H1 (cell line): Measurements from ENCODE around the gene ADAMTS1. TPM values are rescaled to one million over a fixed set of nuclear protein-coding genes. Genes with fewer than 3 reads are reported as not detected.

Experiments used
- CTCF ChIA-PET: fragments of 300-600 bp; sonication (Branson Sonifier 250); formaldehyde crosslinking; loops from one replicate; lab custom pipeline; 2021; ENCODE audit not compliant: partially characterized antibody; lab: Charles Lee
- POLR2A ChIA-PET: fragments of 300-600 bp; sonication (Branson Sonifier 250); formaldehyde crosslinking; loops from one replicate; lab custom pipeline; 2021; ENCODE audit warnings: inconsistent platforms; ENCODE audit not compliant: partially characterized antibody; lab: Charles Lee
- DNase-seq, 2 experiments: peaks; one replicate each; pipeline versions ENCODE4 v3.0.0 to v3.0.0-alpha.2; 2010 to 2022; ENCODE audit warnings: low spot score in 2 of 2, low read depth in 1 of 2, mixed read lengths in 1 of 2
- FAIRE-seq: peaks from 2 replicates; lab custom pipeline; 2011; peaks lifted over from hg19 to GRCh38; lab: Jason Lieb, UNC
- H2AFZ ChIP-seq: 2 replicates; pipeline ENCODE4 v1.8.1; 2012; ENCODE audit warnings: low read length, inconsistent platforms
- H2AK5ac ChIP-seq: 2 replicates; pipeline ENCODE4 v1.6.1; 2013; ENCODE audit warnings: low read depth, low read length
- H2BK120ac ChIP-seq: replicated peaks from 2 replicates; pipeline ENCODE3; 2013; ENCODE audit warnings: low read depth, low read length, inconsistent platforms
- H2BK12ac ChIP-seq: 2 replicates; pipeline ENCODE4 v1.6.1; 2013; ENCODE audit warnings: low read depth, low read length
- H2BK15ac ChIP-seq: 2 replicates; pipeline ENCODE4 v1.6.1; 2013; ENCODE audit warnings: low read length
- H2BK20ac ChIP-seq: 2 replicates; pipeline ENCODE4 v1.6.1; 2013; ENCODE audit warnings: low read length
- H2BK5ac ChIP-seq: 2 replicates; pipeline ENCODE4 v1.6.1; 2013; ENCODE audit warnings: low read depth, low read length
- H3K14ac ChIP-seq: 2 replicates; pipeline ENCODE4 v1.6.1; 2013; ENCODE audit warnings: inconsistent platforms; ENCODE audit not compliant: insufficient read length
- H3K18ac ChIP-seq: 2 replicates; pipeline ENCODE4 v1.6.1; 2013; ENCODE audit warnings: low read length; ENCODE audit errors: extremely low read depth
- H3K23ac ChIP-seq: 2 replicates; pipeline ENCODE4 v1.6.1; 2013; ENCODE audit warnings: inconsistent platforms; ENCODE audit not compliant: insufficient read length
- H3K23me2 ChIP-seq: 2 replicates; pipeline ENCODE4 v1.6.1; 2013; ENCODE audit warnings: low read depth, low read length
- H3K27ac ChIP-seq: 2 replicates; pipeline ENCODE4 v1.6.1; 2011; ENCODE audit warnings: low read depth, low read length, inconsistent platforms
- H3K27me3 ChIP-seq, 4 experiments: replicated peaks in 1 of 4; 1 replicate in 1 of 4; 2 replicates in 3 of 4; pipeline versions ENCODE4 v1.6.1 to v1.8.1; 2011 to 2013; ENCODE audit warnings: low read length in 3 of 4, mild to moderate bottlenecking in 3 of 4, inconsistent platforms in 2 of 4, mixed read lengths in 2 of 4, moderate library complexity in 1 of 4; ENCODE audit not compliant: control insufficient read depth in 3 of 4, insufficient read depth in 3 of 4; ENCODE audit errors: extremely low read depth in 1 of 4
- H3K36me3 ChIP-seq, 4 experiments: 2 replicates each; pipeline versions ENCODE4 v1.6.1 to v1.8.1; 2011 to 2013; ENCODE audit warnings: mild to moderate bottlenecking in 4 of 4, low read length in 3 of 4, moderate library complexity in 2 of 4, control low read depth in 1 of 4, inconsistent platforms in 1 of 4; ENCODE audit not compliant: insufficient read depth in 4 of 4, control insufficient read depth in 2 of 4
- H3K4ac ChIP-seq: replicated peaks from 2 replicates; pipeline ENCODE3; 2013; ENCODE audit warnings: low read length, low read depth, mixed read lengths, inconsistent platforms; ENCODE audit not compliant: insufficient read length
- H3K4me1 ChIP-seq, 4 experiments: replicated peaks in 1 of 4; 1 replicate in 1 of 4; 2 replicates in 3 of 4; pipeline versions ENCODE4 v1.6.1 to v1.8.1; 2011 to 2013; ENCODE audit warnings: low read length in 3 of 4, inconsistent platforms in 2 of 4, mixed read lengths in 1 of 4; ENCODE audit not compliant: insufficient read depth in 4 of 4, control insufficient read depth in 3 of 4
- H3K4me2 ChIP-seq, 2 experiments: 2 replicates each; pipeline versions ENCODE4 v1.6.1 to v1.8.1; 2011 to 2013; ENCODE audit warnings: low read depth in 2 of 2, low read length in 2 of 2, control low read depth in 1 of 2, inconsistent platforms in 1 of 2, mild to moderate bottlenecking in 1 of 2; ENCODE audit not compliant: insufficient read depth in 1 of 2
- H3K4me3 ChIP-seq, 4 experiments: fragments of 200-600, 300-600 bp in 1 of 4; sonication (generic), shearing (Covaris generic), sonication (Bioruptor Twin) in 1 of 4; 2 replicates each; pipeline versions ENCODE4 v1.5.1 to v1.8.1; 2011 to 2016; ENCODE audit warnings: low read length in 4 of 4, low read depth in 3 of 4, control low read depth in 2 of 4, inconsistent platforms in 2 of 4, mild to moderate bottlenecking in 2 of 4, mixed read lengths in 1 of 4, moderate library complexity in 1 of 4; ENCODE audit not compliant: insufficient read depth in 2 of 4; ENCODE audit errors: extremely low read depth in 1 of 4
- H3K56ac ChIP-seq: replicated peaks from 2 replicates; pipeline ENCODE3; 2013; ENCODE audit warnings: low read depth, mild to moderate bottlenecking, mixed read lengths, low read length, inconsistent platforms; ENCODE audit not compliant: insufficient read length
- H3K79me1 ChIP-seq: 2 replicates; pipeline ENCODE4 v1.6.1; 2013; ENCODE audit warnings: low read depth, low read length, control low read depth
- H3K79me2 ChIP-seq, 2 experiments: 2 replicates each; pipeline versions ENCODE4 v1.6.1 to v1.8.1; 2012 to 2013; ENCODE audit warnings: low read length in 2 of 2, mild to moderate bottlenecking in 2 of 2, inconsistent platforms in 1 of 2; ENCODE audit not compliant: insufficient read depth in 2 of 2, control insufficient read depth in 1 of 2
- H3K9ac ChIP-seq, 4 experiments: replicated peaks in 1 of 4; 1 replicate in 1 of 4; 2 replicates in 3 of 4; pipeline versions ENCODE4 v1.6.1 to v1.8.1; 2011 to 2013; ENCODE audit warnings: low read depth in 3 of 4, low read length in 3 of 4, control low read depth in 2 of 4, mild to moderate bottlenecking in 2 of 4, moderate library complexity in 2 of 4, inconsistent platforms in 1 of 4; ENCODE audit errors: extremely low read depth in 1 of 4
- H3K9me3 ChIP-seq, 2 experiments: 2 replicates each; pipeline versions ENCODE4 v1.6.1 to v1.8.1; 2012 to 2013; ENCODE audit warnings: mild to moderate bottlenecking in 2 of 2, moderate library complexity in 2 of 2, control low read depth in 1 of 2, inconsistent platforms in 1 of 2, low read depth in 1 of 2, low read length in 1 of 2, mixed read lengths in 1 of 2; ENCODE audit not compliant: insufficient read depth in 2 of 2
- H4K20me1 ChIP-seq, 2 experiments: replicated peaks in 1 of 2; 2 replicates each; pipeline versions ENCODE3 to v1.8.1; 2011 to 2013; ENCODE audit warnings: inconsistent platforms in 2 of 2, low read length in 2 of 2, mild to moderate bottlenecking in 1 of 2; ENCODE audit not compliant: insufficient read depth in 2 of 2, control insufficient read depth in 1 of 2
- H4K5ac ChIP-seq: 2 replicates; pipeline ENCODE4 v1.6.1; 2013; ENCODE audit warnings: low read length, low read depth, mixed read lengths, inconsistent platforms; ENCODE audit not compliant: insufficient read length
- H4K8ac ChIP-seq: 2 replicates; pipeline ENCODE4 v1.8.0; 2013; ENCODE audit warnings: mild to moderate bottlenecking, moderate library complexity, low read length, inconsistent platforms; ENCODE audit not compliant: insufficient read depth; ENCODE audit errors: extremely low read depth
- H4K91ac ChIP-seq: replicated peaks from 2 replicates; pipeline ENCODE3; 2013; ENCODE audit warnings: low read length, mixed read lengths, inconsistent platforms; ENCODE audit not compliant: insufficient read length
- BRCA1 ChIP-seq: IDR thresholded peaks from 2 replicates; pipeline ENCODE4 v1.6.1; 2012; ENCODE audit warnings: low read depth, low read length, improper control_type of control experiment
- GABPA ChIP-seq: IDR thresholded peaks from 2 replicates; pipeline ENCODE4 v1.6.1; 2011; ENCODE audit warnings: mild to moderate bottlenecking, low read length, moderate library complexity, borderline replicate concordance; ENCODE audit not compliant: insufficient read depth
- JUN ChIP-seq: IDR thresholded peaks from 2 replicates; pipeline ENCODE4 v1.6.1; 2011; ENCODE audit warnings: low read depth, mild to moderate bottlenecking, improper control_type of control experiment, low read length
- JUND ChIP-seq: IDR thresholded peaks from 2 replicates; pipeline ENCODE4 v1.6.1; 2011; ENCODE audit warnings: mild to moderate bottlenecking, improper control_type of control experiment, low read length
- NRF1 ChIP-seq: IDR thresholded peaks from 2 replicates; pipeline ENCODE4 v1.6.1; 2011; ENCODE audit warnings: mild to moderate bottlenecking, low read depth, low read length, improper control_type of control experiment
- SIX5 ChIP-seq: IDR thresholded peaks from 2 replicates; pipeline ENCODE4 v1.6.1; 2011; ENCODE audit warnings: mild to moderate bottlenecking, low read depth, low read length
- SRF ChIP-seq: IDR thresholded peaks from 2 replicates; pipeline ENCODE4 v1.6.1; 2011; ENCODE audit warnings: mild to moderate bottlenecking, low read depth, low read length, moderate library complexity
- TBP ChIP-seq: IDR thresholded peaks from 2 replicates; pipeline ENCODE4 v1.6.1; 2011; ENCODE audit warnings: low read depth, low read length, improper control_type of control experiment
- TCF12 ChIP-seq: IDR thresholded peaks from 2 replicates; pipeline ENCODE4 v1.6.1; 2011; ENCODE audit warnings: low read depth, mild to moderate bottlenecking, low read length
- WGBS, 2 experiments: shearing (Covaris generic) in 1 of 2; methylation state at CpG; one replicate each; pipeline versions ENCODE4 v1.1.6 to v1.1.7; 2013 to 2015; ENCODE audit warnings: low lambda C conversion rate in 2 of 2, mixed read lengths in 2 of 2, inconsistent platforms in 1 of 2, low coverage in 1 of 2, missing lambda C conversion rate in 1 of 2; ENCODE audit not compliant: insufficient replicate concordance in 2 of 2, insufficient coverage in 1 of 2, insufficient read length in 1 of 2; ENCODE audit errors: extremely low coverage in 1 of 2, missing lambda C conversion rate in 1 of 2; 5-methylcytosine and 5-hydroxymethylcytosine counted together
- polyA plus RNA-seq, 7 experiments: library from polyadenylated mRNA; depleted of rRNA in 3 of 7; stranded (reverse) in 5 of 7; unstranded in 2 of 7; fragments of >200 nt in 5 of 7; fragments of 200-250 nt in 2 of 7; gene quantifications; 1 replicate in 5 of 7; 2 replicates in 1 of 7; 4 replicates in 1 of 7; pipeline versions ENCODE4 v1.2.1 to v1.2.3, GENCODE V29; 2011 to 2013; ENCODE audit warnings: missing spikeins in 2 of 7, mixed read lengths in 2 of 7
- total RNA-seq: library from RNA; stranded (reverse); fragmentation: NEBNext Ultra II Directional; extraction: Animal tissue kit (Norgen Biotek cat#: 25700); gene quantifications from 2 replicates; pipeline ENCODE4 v1.2.1, GENCODE V29; 2021

ADAMTS1 gene
- total and polyA plus RNA-seq, 2 of the 8 experiments (the other 6 are each of a cell fraction or from before 2014, with no cell fraction given), result 10.7 to 22.4 TPM

GRCh38 chr21:26795866-26796329 lies 49.3 kb downstream of the ADAMTS1 start:
- no peak overlapping the region for H3K18ac ChIP-seq
- no peak overlapping the region for H2BK15ac ChIP-seq
- H4K8ac ChIP-seq, result no peak overlapping the region
- no peaks in the 10 kb centered on the region for H3K9me3 ChIP-seq
- no peak overlapping the region for H3K4me3 ChIP-seq
- H3K23me2 ChIP-seq, result no peaks in the 10 kb centered on the region; the same call in 1 of the 2 replicates
- H2AFZ ChIP-seq, result no peak overlapping the region
- CTCF ChIA-PET, result interaction anchor here (0.6 kb wide), 1 partner anchor 904 kb away, joined by 3 read pairs; no protein-coding TSS in a partner anchor
- H3K27ac ChIP-seq, result no peak overlapping the region
- H4K91ac ChIP-seq, result no peak overlapping the region
- POLR2A ChIA-PET, result no interaction called here
- no peak overlapping the region for H2BK5ac ChIP-seq
- no peaks in the 10 kb centered on the region for H3K36me3 ChIP-seq
- no peaks in the 10 kb centered on the region for H3K79me2 ChIP-seq
- H2BK12ac ChIP-seq, result no peak overlapping the region
- H3K23ac ChIP-seq, result no peak overlapping the region
- H3K79me1 ChIP-seq, result no peaks in the 10 kb centered on the region
- H3K9ac ChIP-seq, result no peak overlapping the region
- no peak overlapping the region for H3K56ac ChIP-seq
- FAIRE-seq (no peak), DNase-seq (no peak)
- no peak overlapping the region for H3K4me2 ChIP-seq
- no peaks in the 10 kb centered on the region for H4K20me1 ChIP-seq
- no peak overlapping the region for H4K5ac ChIP-seq
- H2AK5ac ChIP-seq, result no peak overlapping the region
- no peaks in the 10 kb centered on the region; a peak in 1 of 7 replicates for H3K4me1 ChIP-seq
- no peaks in the 10 kb centered on the region for H3K27me3 ChIP-seq
- 89% methylated on average over 6 of the region's 6 CpGs; no CpG with 5 or more reads in 1 of the 2 experiments for WGBS, 2 experiments
- H3K14ac ChIP-seq, result no peak overlapping the region
- H2BK20ac ChIP-seq, result no peak overlapping the region
- H3K4ac ChIP-seq, result no peak overlapping the region
- no peak overlapping the region for H2BK120ac ChIP-seq
- no peak for TF ChIP-seq JUN
- TF ChIP-seq SIX5, result no peak
- TF ChIP-seq TCF12, result no peak
- TF ChIP-seq SRF, result no peak
- no peak for TF ChIP-seq TBP
- no peak for TF ChIP-seq JUND
- no peak for TF ChIP-seq BRCA1
- no peak for TF ChIP-seq GABPA
- no peak for TF ChIP-seq NRF1
